Uterus (tissue), 4 donors: ENCODE results near the gene ZFPM1. TPM values are rescaled to one million over a fixed set of nuclear protein-coding genes. Genes with fewer than 3 reads are reported as not detected.

Experiments
- DNase-seq, 2 donors: peaks; one replicate each; pipeline ENCODE4 v3.0.0-alpha.2; 2019 to 2020
- H3K27ac ChIP-seq, 2 donors: fragments of 200-600 bp; sonication (generic); 1 replicate in 1 of 2; 2 replicates in 1 of 2; pipeline ENCODE4 v1.5.1; 2016 to 2018
- H3K27me3 ChIP-seq, 2 donors: fragments of 200-600 bp; sonication (generic); one replicate each; pipeline ENCODE4 v1.5.1; 2018 to 2019; ENCODE audit warnings: control low read depth in 1 of 2
- H3K36me3 ChIP-seq, 2 donors: fragments of 200-600 bp; sonication (generic); one replicate each; pipeline ENCODE4 v1.5.1; 2019; ENCODE audit warnings: control low read depth in 1 of 2
- H3K4me1 ChIP-seq, 2 donors: fragments of 200-600 bp; sonication (generic); one replicate each; pipeline ENCODE4 v1.5.1; 2018 to 2019; ENCODE audit warnings: control low read depth in 1 of 2
- H3K4me3 ChIP-seq, 2 donors: fragments of 200-600 bp; sonication (generic); 1 replicate in 1 of 2; 2 replicates in 1 of 2; pipeline ENCODE4 v1.5.1; 2018 to 2019; ENCODE audit warnings: mild to moderate bottlenecking in 1 of 2
- H3K9me3 ChIP-seq, 2 donors: fragments of 200-600 bp; sonication (generic); one replicate each; pipeline ENCODE4 v1.5.1; 2019; ENCODE audit warnings: control low read depth in 1 of 2
- POLR2A ChIP-seq, 2 donors: fragments of 450-650 bp; IDR thresholded peaks; one replicate each; pipeline ENCODE4 v1.6.1; 2016; ENCODE audit warnings: antibody characterized with exemption in 2 of 2, mild to moderate bottlenecking in 1 of 2, moderate library complexity in 1 of 2
- intact Hi-C: fragments of 100-400 bp; cut with DNase I; formaldehyde crosslinking; loops from one replicate; pipeline ENCODE4 v1.15.1; 2023; ENCODE audit warnings: low total_unique reads
- total RNA-seq, 4 donors: library from RNA; depleted of rRNA in 3 of 4; stranded (reverse); fragments of >200 nt in 3 of 4; gene quantifications; one replicate each; pipeline versions ENCODE4 v1.1.0 to v1.2.4, GENCODE V29; 2014 to 2023
- TF ChIP-seq, protein P1 (sequence below), 4 experiments: fragments of 200-600 bp in 2 of 4; fragments of 450-650 bp in 2 of 4; sonication (generic) in 2 of 4; IDR thresholded peaks; one replicate each; pipeline ENCODE4 v1.5.1; 2016 to 2019; ENCODE audit warnings: antibody characterized with exemption in 4 of 4, mild to moderate bottlenecking in 2 of 4, moderate library complexity in 1 of 4
- donor health status: DM: yes; HTN: yes; CAD: no.

Gene ZFPM1
- total RNA-seq, 4 donors from 2014 or later = under 0.01 to 6.9 (median 0.77) TPM

DNA sequence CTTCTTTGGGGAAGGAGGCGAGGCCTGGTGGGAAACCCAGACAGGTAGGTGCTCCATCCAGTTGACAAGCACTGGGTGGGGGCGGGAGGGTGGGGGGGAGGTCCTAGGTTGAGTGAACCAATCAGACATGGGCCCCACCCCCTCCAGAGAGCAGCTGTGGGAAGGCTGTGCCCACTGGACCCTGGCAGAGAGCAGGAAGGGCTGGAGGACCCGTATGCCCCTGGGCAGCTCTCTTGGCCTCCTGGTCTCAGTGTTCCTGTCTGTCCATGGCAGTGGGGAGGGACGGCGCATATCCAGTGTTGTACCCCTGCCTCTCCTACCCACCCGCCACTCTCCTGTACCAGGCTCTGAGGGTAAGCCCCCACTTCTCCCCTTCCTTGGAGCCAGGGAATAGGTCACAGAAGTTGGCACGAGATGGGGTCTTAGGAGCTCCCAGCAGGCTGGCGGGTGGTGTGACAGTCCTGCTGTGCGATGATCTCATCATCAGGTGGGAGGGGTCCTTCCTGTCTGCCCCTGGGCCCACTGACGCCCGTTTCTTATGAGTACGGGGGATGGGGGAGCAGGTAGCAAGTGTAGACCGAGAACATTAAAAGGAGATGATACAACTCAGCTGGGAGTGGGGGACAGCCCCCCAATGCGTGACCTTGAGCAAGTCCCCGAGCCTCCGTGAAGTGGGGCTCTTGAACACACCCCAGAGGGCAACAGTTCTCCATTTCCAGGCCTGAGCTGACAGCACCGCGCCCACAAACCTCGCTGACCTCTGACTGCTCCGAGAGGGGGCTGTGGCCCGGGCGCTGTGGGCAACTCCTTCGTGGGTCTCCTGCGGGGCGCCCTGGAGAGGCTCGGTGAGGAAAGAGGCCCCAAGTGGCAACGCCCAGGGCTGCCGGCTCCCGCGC lies 1.2 kb upstream of the ZFPM1 start:
- peaks cover 0 to 26% of the 10 kb centered on the region in 2 donors for H3K4me1 ChIP-seq
- intact Hi-C loops = no loop called here
- no peaks in the 10 kb centered on the region for H3K36me3 ChIP-seq

DNA sequence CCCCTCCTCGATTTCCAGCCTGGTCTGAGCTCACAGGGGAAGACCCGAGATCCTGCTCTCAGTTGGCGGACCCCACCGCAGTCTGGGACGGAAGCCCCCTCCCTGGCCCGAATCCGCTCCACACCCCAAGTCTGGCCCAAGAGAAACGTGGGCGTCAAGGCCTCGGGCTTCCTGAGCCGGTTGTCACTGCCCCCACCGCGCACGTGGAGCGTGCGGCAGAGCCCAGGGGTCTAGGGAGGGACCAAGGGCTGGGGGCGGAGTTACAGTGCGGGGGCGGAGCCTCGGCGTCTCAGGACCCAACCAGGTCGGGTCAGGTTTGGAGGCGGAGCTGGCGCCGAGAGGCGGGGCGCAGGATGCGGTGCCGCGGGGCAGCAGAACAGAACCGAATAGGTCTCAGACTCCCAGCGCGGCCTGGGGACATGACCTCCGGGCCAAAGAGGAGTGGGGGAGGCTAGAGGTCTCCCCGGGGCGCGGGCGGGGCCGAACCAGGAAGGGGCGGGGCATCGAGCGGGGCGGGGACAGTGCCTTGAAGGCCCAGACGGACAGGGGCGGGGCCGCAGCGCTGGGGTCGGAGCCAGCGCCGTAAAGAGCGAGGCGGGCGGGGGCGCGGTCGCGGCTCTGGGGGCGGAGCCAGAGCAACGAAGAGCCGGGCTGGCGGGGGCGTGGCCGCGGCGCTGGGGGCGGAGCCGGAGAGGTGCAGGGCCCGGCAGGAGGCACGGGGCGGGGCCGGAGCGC lies 431 bp upstream of the ZFPM1 start:
- Histone ChIP-seq H3K4me3 (peak overlapping the region; percentile 33 to 57), H3K27me3 (peaks cover 0 to 8% of the 10 kb centered on the region in 2 donors), H3K27ac (peak overlapping the region; percentile 31 to 70), H3K36me3 (no peaks in the 10 kb centered on the region), H3K4me1 (peaks cover 0 to 26% of the 10 kb centered on the region in 2 donors), H3K9me3 (no peaks in the 10 kb centered on the region)
- intact Hi-C loops = no loop called here
- no peak for TF ChIP-seq POLR2A (IDR thresholded peaks at IDR 0.05)
- TF ChIP-seq, protein P1, sequence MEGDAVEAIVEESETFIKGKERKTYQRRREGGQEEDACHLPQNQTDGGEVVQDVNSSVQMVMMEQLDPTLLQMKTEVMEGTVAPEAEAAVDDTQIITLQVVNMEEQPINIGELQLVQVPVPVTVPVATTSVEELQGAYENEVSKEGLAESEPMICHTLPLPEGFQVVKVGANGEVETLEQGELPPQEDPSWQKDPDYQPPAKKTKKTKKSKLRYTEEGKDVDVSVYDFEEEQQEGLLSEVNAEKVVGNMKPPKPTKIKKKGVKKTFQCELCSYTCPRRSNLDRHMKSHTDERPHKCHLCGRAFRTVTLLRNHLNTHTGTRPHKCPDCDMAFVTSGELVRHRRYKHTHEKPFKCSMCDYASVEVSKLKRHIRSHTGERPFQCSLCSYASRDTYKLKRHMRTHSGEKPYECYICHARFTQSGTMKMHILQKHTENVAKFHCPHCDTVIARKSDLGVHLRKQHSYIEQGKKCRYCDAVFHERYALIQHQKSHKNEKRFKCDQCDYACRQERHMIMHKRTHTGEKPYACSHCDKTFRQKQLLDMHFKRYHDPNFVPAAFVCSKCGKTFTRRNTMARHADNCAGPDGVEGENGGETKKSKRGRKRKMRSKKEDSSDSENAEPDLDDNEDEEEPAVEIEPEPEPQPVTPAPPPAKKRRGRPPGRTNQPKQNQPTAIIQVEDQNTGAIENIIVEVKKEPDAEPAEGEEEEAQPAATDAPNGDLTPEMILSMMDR (IDR thresholded peaks at IDR 0.05) = no peak
- DNase-seq = peak; percentile 95 to 98

More for the DNA sequence above, 1.2 kb upstream of the ZFPM1 start:
- peak overlapping the region in 1 of 2 donors; percentile 70 for H3K27ac ChIP-seq
- no peak for TF ChIP-seq POLR2A (IDR thresholded peaks at IDR 0.05)
- TF ChIP-seq, protein P1 (IDR thresholded peaks at IDR 0.05) = no peak
- peak in 1 of 2 donors; percentile 37 for DNase-seq
- peaks cover 0 to 8% of the 10 kb centered on the region in 2 donors for H3K27me3 ChIP-seq
- no peaks in the 10 kb centered on the region for H3K9me3 ChIP-seq
- peak overlapping the region in 1 of 2 donors; percentile 33 for H3K4me3 ChIP-seq

DNA sequence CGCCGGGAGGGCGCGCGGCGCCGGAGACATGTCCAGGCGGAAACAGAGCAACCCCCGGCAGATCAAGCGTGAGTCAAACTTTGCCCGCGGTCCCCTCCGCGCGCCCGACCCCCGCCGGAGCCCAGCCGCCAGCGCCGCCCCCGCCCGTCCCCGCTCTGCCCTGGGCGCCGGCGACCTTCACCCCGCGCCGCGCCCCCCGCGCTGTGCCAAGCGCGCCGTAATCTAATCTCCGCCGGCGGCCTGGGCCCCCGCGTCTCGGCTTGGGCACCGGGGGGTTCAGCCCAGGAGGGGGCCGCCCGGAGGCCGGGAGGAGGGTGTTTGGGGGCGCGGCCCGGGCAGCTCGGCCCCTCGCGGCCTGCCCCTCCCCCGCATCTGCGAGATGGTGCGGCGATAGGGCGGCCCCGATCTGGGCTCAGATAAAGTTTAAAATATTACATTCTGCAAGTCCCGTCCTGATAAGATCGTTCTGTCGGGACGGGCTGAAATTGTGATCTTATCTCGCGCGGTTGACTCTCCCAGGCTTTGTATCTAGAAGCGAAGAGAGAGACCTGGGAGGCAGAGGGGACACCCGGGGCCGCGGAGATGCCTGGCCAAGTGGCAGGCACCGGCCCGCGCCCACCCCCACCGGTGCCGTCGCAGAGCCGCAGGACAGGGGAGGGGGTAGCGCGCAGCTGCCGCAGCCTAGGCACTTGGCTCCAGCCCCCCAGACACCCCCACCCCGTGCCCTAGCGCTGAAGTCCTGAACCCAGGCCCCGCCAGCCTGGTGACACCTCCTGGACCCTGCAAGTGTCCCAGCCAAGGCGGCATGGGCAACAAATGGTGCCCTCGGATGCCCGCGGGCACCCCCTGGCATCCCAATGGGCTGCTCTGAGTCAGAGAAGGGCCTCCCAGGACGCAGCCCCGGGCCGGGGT lies 787 bp downstream of the ZFPM1 start:
- H3K27me3 ChIP-seq = peaks cover 0 to 8% of the 10 kb centered on the region in 2 donors
- no peak for DNase-seq
- no peaks in the 10 kb centered on the region for H3K9me3 ChIP-seq
- peak overlapping the region in 1 of 2 donors; percentile 26 for H3K27ac ChIP-seq
- intact Hi-C loops = no loop called here
- H3K4me1 ChIP-seq = peaks cover 0 to 26% of the 10 kb centered on the region in 2 donors
- no peak for TF ChIP-seq POLR2A (IDR thresholded peaks at IDR 0.05)
- TF ChIP-seq, protein P1 (IDR thresholded peaks at IDR 0.05) = no peak
- peak overlapping the region; percentile 40 to 44 for H3K4me3 ChIP-seq
- H3K36me3 ChIP-seq = no peaks in the 10 kb centered on the region

DNA sequence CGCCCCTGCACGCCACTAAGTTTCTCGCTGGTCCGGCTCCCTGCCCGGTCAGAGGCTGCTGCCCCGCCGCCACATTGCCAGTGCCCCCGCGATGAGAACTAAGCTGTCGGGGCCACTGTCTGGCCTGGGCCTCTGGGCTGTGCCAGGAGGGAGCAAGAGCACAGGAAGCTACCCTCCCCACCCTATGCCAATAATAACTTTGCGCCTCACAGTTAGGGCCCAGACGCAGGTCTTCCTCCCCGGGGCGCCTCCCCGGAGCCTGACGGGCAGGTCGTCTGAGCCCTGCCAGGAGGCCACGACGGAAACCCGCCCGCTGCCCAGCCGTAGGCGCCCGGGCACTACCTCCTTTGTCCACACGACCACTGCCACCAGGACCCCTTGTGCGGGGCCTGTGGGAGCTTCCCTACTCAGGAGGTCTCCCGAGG lies 1.5 kb downstream of the ZFPM1 start:
- DNase-seq = no peak
- peaks cover 0 to 26% of the 10 kb centered on the region in 2 donors for H3K4me1 ChIP-seq
- no peak for TF ChIP-seq POLR2A (IDR thresholded peaks at IDR 0.05)
- TF ChIP-seq, protein P1 (IDR thresholded peaks at IDR 0.05) = no peak
- no peaks in the 10 kb centered on the region for H3K36me3 ChIP-seq
- peak overlapping the region in 1 of 2 donors; percentile 45 for H3K27ac ChIP-seq
- no peaks in the 10 kb centered on the region for H3K9me3 ChIP-seq
- peaks cover 0 to 8% of the 10 kb centered on the region in 2 donors for H3K27me3 ChIP-seq
- intact Hi-C loops = no loop called here
- H3K4me3 ChIP-seq = peak overlapping the region; percentile 40 to 44
